Uterus (tissue), 2 donors: ENCODE results near the gene RNF14.

Source experiments
- CTCF ChIP-seq, 4 experiments: fragments of 200-600 bp in 2 of 4; fragments of 450-650 bp in 2 of 4; sonication (generic) in 2 of 4; IDR thresholded peaks; one replicate each; pipeline ENCODE4 v1.5.1; 2016 to 2019; ENCODE audit warnings: antibody characterized with exemption in 4 of 4, mild to moderate bottlenecking in 2 of 4, moderate library complexity in 1 of 4
- POLR2A ChIP-seq, 2 donors: fragments of 450-650 bp; IDR thresholded peaks; one replicate each; pipeline ENCODE4 v1.6.1; 2016; ENCODE audit warnings: antibody characterized with exemption in 2 of 2, mild to moderate bottlenecking in 1 of 2, moderate library complexity in 1 of 2

GRCh38 chr5:142000704-142001484 lies 32.0 kb downstream of the RNF14 start:
- TF ChIP-seq CTCF (IDR thresholded peaks at IDR 0.05) (peak in 1 of 4 experiments; percentile 15), POLR2A (IDR thresholded peaks at IDR 0.05) (no peak)
